Prostate gland (tissue), 2 donors: ENCODE results near the gene PSMG4.

Experiments used
- CTCF ChIP-seq, 4 experiments: fragments of 200-600 bp in 2 of 4; fragments of 450-650 bp in 2 of 4; sonication (generic) in 2 of 4; IDR thresholded peaks; 1 replicate in 3 of 4; 2 replicates in 1 of 4; pipeline ENCODE4 v1.5.1; 2016 to 2019; ENCODE audit warnings: antibody characterized with exemption in 4 of 4, mild to moderate bottlenecking in 2 of 4, moderate library complexity in 2 of 4
- POLR2A ChIP-seq: fragments of 450-650 bp; IDR thresholded peaks from one replicate; pipeline ENCODE4 v1.6.1; 2016; ENCODE audit warnings: antibody characterized with exemption, mild to moderate bottlenecking
- POLR2AphosphoS5 ChIP-seq: sonication (generic); formaldehyde crosslinking; IDR thresholded peaks from one replicate; pipeline ENCODE4 v1.6.1; 2017; ENCODE audit warnings: antibody characterized with exemption

GRCh38 chr6:3258201-3258600 is 546 bp upstream of the PSMG4 start:
- TF ChIP-seq CTCF (IDR thresholded peaks at IDR 0.05) (no peak), POLR2A (no peak), POLR2AphosphoS5 (no peak)
